Mesendoderm (in vitro differentiated cells): ENCODE measurements around the gene TTPAL. TPM values are rescaled to one million over a fixed set of nuclear protein-coding genes. Genes with fewer than 3 reads are reported as not detected.

Experiments used
- DNase-seq: peaks from one replicate; pipeline ENCODE4 v3.0.0; 2013
- H2AK5ac ChIP-seq: 2 replicates; pipeline ENCODE4 v1.6.1; 2013; ENCODE audit warnings: low read length, inconsistent platforms
- H2BK120ac ChIP-seq: 2 replicates; pipeline ENCODE4 v1.6.1; 2013; ENCODE audit warnings: low read depth, mild to moderate bottlenecking, low read length, moderate library complexity, mixed read lengths
- H2BK15ac ChIP-seq: replicated peaks from 2 replicates; pipeline ENCODE4 v1.6.1; 2013; ENCODE audit warnings: low read depth, mild to moderate bottlenecking, moderate library complexity
- H2BK5ac ChIP-seq: 2 replicates; pipeline ENCODE4 v1.6.1; 2013; ENCODE audit warnings: low read length, inconsistent platforms
- H3K18ac ChIP-seq: 2 replicates; pipeline ENCODE4 v1.6.1; 2013; ENCODE audit warnings: mild to moderate bottlenecking, low read length, mixed read lengths
- H3K23ac ChIP-seq: one replicate; pipeline ENCODE4 v1.6.1; 2013; ENCODE audit warnings: low read length
- H3K27ac ChIP-seq: 2 replicates; pipeline ENCODE4 v1.5.1; 2013; ENCODE audit warnings: low read depth, mild to moderate bottlenecking, inconsistent platforms, low read length, moderate library complexity
- H3K27me3 ChIP-seq: 2 replicates; pipeline ENCODE4 v1.6.1; 2013; ENCODE audit warnings: low read length, control low read depth, mild to moderate bottlenecking, inconsistent platforms; ENCODE audit not compliant: insufficient read depth, poor library complexity
- H3K36me3 ChIP-seq: 2 replicates; pipeline ENCODE4 v1.6.1; 2013; ENCODE audit warnings: low read length, inconsistent platforms; ENCODE audit not compliant: control insufficient read depth, insufficient read depth
- H3K4ac ChIP-seq: one replicate; pipeline ENCODE4 v1.6.1; 2013; ENCODE audit warnings: low read depth, mild to moderate bottlenecking, low read length, moderate library complexity
- H3K4me1 ChIP-seq: 2 replicates; pipeline ENCODE4 v1.6.1; 2013; ENCODE audit warnings: low read depth, low read length, inconsistent platforms; ENCODE audit not compliant: control insufficient read depth
- H3K4me2 ChIP-seq: 2 replicates; pipeline ENCODE4 v1.6.1; 2013; ENCODE audit warnings: low read length
- H3K4me3 ChIP-seq: 2 replicates; pipeline ENCODE4 v1.5.1; 2013; ENCODE audit warnings: mild to moderate bottlenecking, low read length
- H3K56ac ChIP-seq: one replicate; pipeline ENCODE4 v1.6.1; 2013; ENCODE audit warnings: low read length
- H3K79me1 ChIP-seq: 2 replicates; pipeline ENCODE4 v1.6.1; 2013; ENCODE audit warnings: low read length, inconsistent platforms
- H3K79me2 ChIP-seq: 2 replicates; pipeline ENCODE4 v1.6.1; 2013; ENCODE audit warnings: mild to moderate bottlenecking, low read length; ENCODE audit not compliant: control insufficient read depth, insufficient read depth
- H3K9ac ChIP-seq: 2 replicates; pipeline ENCODE4 v1.6.1; 2013; ENCODE audit warnings: low read length, inconsistent platforms
- H4K5ac ChIP-seq: one replicate; pipeline ENCODE4 v1.6.1; 2013; ENCODE audit warnings: low read length
- H4K8ac ChIP-seq: one replicate; pipeline ENCODE4 v1.6.1; 2013; ENCODE audit warnings: low read depth, mild to moderate bottlenecking, control low read depth, low read length, moderate library complexity
- WGBS: extraction: QIAGEN DNeasy Blood & Tissue Kit; methylation state at CpG from one replicate; pipeline ENCODE4 v1.1.7; 2013; ENCODE audit warnings: low lambda C conversion rate, missing lambda C conversion rate; ENCODE audit not compliant: insufficient coverage; ENCODE audit errors: extremely low coverage; 5-methylcytosine and 5-hydroxymethylcytosine counted together
- small RNA-seq: library from polyadenylated mRNA; stranded (forward); fragments of <200 nt; extraction: miRNeasy Mini kit (QIAGEN cat#:217004); gene quantifications from one replicate; pipeline ENCODE3, GENCODE V24; 2013; ENCODE audit not compliant: insufficient read depth

Gene TTPAL

GRCh38 chr20:44540834-44541233, 65.2 kb downstream of the TTPAL start:
- Histone ChIP-seq H4K5ac (no peak overlapping the region), H3K23ac (no peak overlapping the region), H3K36me3 (no peaks in the 10 kb centered on the region), H3K4ac (no peak overlapping the region), H3K9ac (no peak overlapping the region), H3K56ac (no peak overlapping the region), H2AK5ac (no peak overlapping the region), H3K79me1 (no peaks in the 10 kb centered on the region), H4K8ac (no peak overlapping the region), H3K4me3 (no peak overlapping the region), H2BK15ac (no peak overlapping the region), H2BK5ac (no peak overlapping the region), H3K4me1 (no peaks in the 10 kb centered on the region), H3K18ac (no peak overlapping the region), H3K27ac (no peak overlapping the region), H2BK120ac (no peak overlapping the region), H3K4me2 (no peak overlapping the region), H3K27me3 (no peaks in the 10 kb centered on the region), H3K79me2 (no peaks in the 10 kb centered on the region)
- no CpG with 5 or more reads among the region's 6 CpGs for WGBS
- DNase-seq, result peak; percentile 54

DNA sequence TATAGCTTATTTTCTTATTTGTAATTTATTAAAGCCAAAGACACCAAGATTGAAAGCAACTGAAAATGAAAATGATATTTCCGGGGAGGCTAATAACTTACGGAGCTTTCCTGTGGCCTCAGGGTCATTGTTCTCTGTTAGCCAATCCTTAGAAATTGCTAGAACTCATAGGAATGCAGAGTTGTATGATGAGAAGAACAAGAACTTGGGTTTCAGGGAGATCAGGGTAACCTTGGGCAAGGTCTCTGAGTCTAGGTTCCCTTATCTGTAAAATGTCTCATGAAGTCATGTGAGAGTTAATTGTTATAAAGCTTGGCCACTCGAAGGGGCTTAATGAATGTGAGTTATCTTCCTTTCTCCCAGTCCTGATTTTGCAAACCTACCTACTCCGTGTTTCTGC, 66.3 kb downstream of the TTPAL start:
- no peak overlapping the region for H2BK120ac ChIP-seq
- H4K5ac ChIP-seq, result no peak overlapping the region
- H3K23ac ChIP-seq, result no peak overlapping the region
- no peak overlapping the region for H3K27ac ChIP-seq
- no peaks in the 10 kb centered on the region for H3K27me3 ChIP-seq
- H3K4ac ChIP-seq, result no peak overlapping the region
- WGBS, result no CpG with 5 or more reads among the region's 4 CpGs
- H2BK15ac ChIP-seq, result no peak overlapping the region
- no peaks in the 10 kb centered on the region for H3K36me3 ChIP-seq
- no peak overlapping the region for H2BK5ac ChIP-seq
- no peak overlapping the region for H3K18ac ChIP-seq
- DNase-seq, result no peak
- H3K79me1 ChIP-seq, result no peaks in the 10 kb centered on the region
- no peak overlapping the region for H2AK5ac ChIP-seq
- no peak overlapping the region for H4K8ac ChIP-seq
- H3K4me3 ChIP-seq, result no peak overlapping the region
- H3K4me1 ChIP-seq, result no peaks in the 10 kb centered on the region
- H3K4me2 ChIP-seq, result no peak overlapping the region
- H3K56ac ChIP-seq, result no peak overlapping the region
- no peak overlapping the region for H3K9ac ChIP-seq
- H3K79me2 ChIP-seq, result no peaks in the 10 kb centered on the region

- Histone ChIP-seq H2BK5ac (no peak overlapping the region), H3K23ac (no peak overlapping the region), H3K79me1 (peaks cover 3% of the 10 kb centered on the region), H3K27ac (no peak overlapping the region), H3K36me3 (no peaks in the 10 kb centered on the region), H4K8ac (no peak overlapping the region), H3K79me2 (no peaks in the 10 kb centered on the region), H3K4me3 (no peak overlapping the region), H4K5ac (no peak overlapping the region), H3K56ac (no peak overlapping the region), H3K4me1 (no peaks in the 10 kb centered on the region), H2BK120ac (no peak overlapping the region), H2BK15ac (no peak overlapping the region), H3K4me2 (no peak overlapping the region), H3K27me3 (no peaks in the 10 kb centered on the region), H3K9ac (no peak overlapping the region), H3K4ac (no peak overlapping the region), H2AK5ac (no peak overlapping the region), H3K18ac (no peak overlapping the region)
- WGBS, result no CpG with 5 or more reads among the region's 1 CpG
- DNase-seq, result no peak
Observed at GRCh38 chr20:44542890-44543289, 67.2 kb downstream of the TTPAL start.

- H3K27ac ChIP-seq, result no peak overlapping the region
Observed at GRCh38 chr20:44543358-44543757, 67.7 kb downstream of the TTPAL start.

More at GRCh38 chr20:44543358-44543757, 67.7 kb downstream of the TTPAL start:
- Histone ChIP-seq H3K36me3 (no peaks in the 10 kb centered on the region), H3K56ac (no peak overlapping the region), H3K18ac (no peak overlapping the region), H4K8ac (no peak overlapping the region), H3K9ac (no peak overlapping the region), H3K4me1 (no peaks in the 10 kb centered on the region), H3K79me1 (peaks cover 3% of the 10 kb centered on the region), H2BK5ac (no peak overlapping the region), H3K79me2 (no peaks in the 10 kb centered on the region), H3K4me3 (no peak overlapping the region), H2BK120ac (no peak overlapping the region), H3K4ac (no peak overlapping the region), H3K27me3 (no peaks in the 10 kb centered on the region), H2BK15ac (no peak overlapping the region), H4K5ac (no peak overlapping the region), H2AK5ac (no peak overlapping the region), H3K4me2 (no peak overlapping the region), H3K23ac (no peak overlapping the region)
- no CpG with 5 or more reads among the region's 3 CpGs for WGBS
- no peak for DNase-seq

Small RNAs within 50 kb of the gene (small RNA-seq; reads per million reads assigned to genes)
- gene RPL37AP1, result not detected
